Measurements from ENCODE around the gene DENND4C. TPM values are rescaled to one million over a fixed set of nuclear protein-coding genes. Genes with fewer than 3 reads are reported as not detected.

The DENND4C gene
- total RNA-seq, 1 experiment from 2014 or later = 26.6 TPM

DNA sequence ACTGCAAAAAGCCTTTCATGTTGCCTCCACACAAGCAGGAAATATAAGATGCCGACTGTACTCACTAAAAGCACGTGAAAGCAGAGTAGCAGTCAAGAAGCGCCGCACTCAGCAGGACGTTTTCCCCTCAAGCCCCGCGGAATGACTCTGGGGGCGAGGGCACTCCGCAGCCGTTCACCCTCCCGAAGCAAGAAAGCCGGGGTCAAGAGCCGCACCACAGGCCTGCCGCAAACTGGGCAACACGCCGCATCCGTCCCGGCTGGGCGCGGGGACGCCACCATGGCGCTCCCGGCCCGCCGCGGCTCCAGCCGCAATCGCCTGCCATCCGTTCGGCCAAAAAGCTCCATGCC, 149.2 kb downstream of the DENND4C start:
- no peak overlapping the region for H3T11ph ChIP-seq (ENCODE audit: low read length)
- no peak overlapping the region for H4K8ac ChIP-seq (replicated peaks; ENCODE audit: insufficient read length, low read depth, low read length)
- H3K9me3 Mint-ChIP-seq = peaks cover 2 to 3% of the 10 kb centered on the region in 2 experiments; a peak in 2 of 5 replicates
- H3K4me2 ChIP-seq (ENCODE audit: insufficient read depth, insufficient read length, low read length) = peak overlapping the region; percentile 88
- H3K4me1 ChIP-seq (ENCODE audit: insufficient read depth, low read length) = peaks cover 2% of the 10 kb centered on the region; the same call in 1 of the 2 replicates
- peak overlapping the region; percentile 45; the same call in 1 of the 2 replicates for H3K4ac ChIP-seq (ENCODE audit: low read depth, low read length)
- H2BK120ac ChIP-seq (ENCODE audit: low read depth, low read length, poor library complexity, severe bottlenecking) = no peak overlapping the region
- no peaks in the 10 kb centered on the region for H3K79me1 ChIP-seq (ENCODE audit: insufficient read depth, low read depth, low read length, poor library complexity, severe bottlenecking)
- H3K14ac ChIP-seq (ENCODE audit: insufficient read depth, low read length) = peak overlapping the region; percentile 94
- H2BK20ac ChIP-seq (ENCODE audit: low read depth, low read length, poor library complexity, severe bottlenecking) = no peak overlapping the region
- no peaks in the 10 kb centered on the region for H3K27me3 Mint-ChIP-seq (ENCODE audit: low read depth)
- no peak overlapping the region for H3K23ac ChIP-seq (ENCODE audit: insufficient read length, low read depth, low read length)
- H3K36me3 Mint-ChIP-seq (ENCODE audit: insufficient read depth in 1 of 3, low read depth in 3 of 3) = peaks cover 40 to 53% (median 52%) of the 10 kb centered on the region in 3 experiments
- peak overlapping the region; percentile 98 for H3K9ac ChIP-seq (ENCODE audit: extremely low read depth, insufficient read length, low read length)
- no peak overlapping the region for H3K56ac ChIP-seq (ENCODE audit: insufficient read length, low read depth, low read length)
- H2BK15ac ChIP-seq (ENCODE audit: low read depth, low read length) = no peak overlapping the region
- no peak overlapping the region for H2AFZ ChIP-seq (ENCODE audit: low read length)
- H3K4me1 Mint-ChIP-seq = peaks cover 21 to 28% of the 10 kb centered on the region in 2 experiments
- no peak for DNase-seq
- H3K4me3 Mint-ChIP-seq = peak overlapping the region; percentile 100
- H2AK5ac ChIP-seq (ENCODE audit: insufficient read length, low read length) = no peak overlapping the region
- no peaks in the 10 kb centered on the region for H3K27me3 ChIP-seq (ENCODE audit: insufficient read depth, low read length)
- H3K27ac ChIP-seq (ENCODE audit: insufficient read length, low read depth, low read length) = peak overlapping the region; percentile 50
- WGBS (ENCODE audit: extremely low coverage, insufficient read length, low lambda C conversion rate) = no CpG with 5 or more reads among the region's 30 CpGs
- H3K27ac Mint-ChIP-seq = peak overlapping the region; percentile 100
- peak overlapping the region; percentile 89 for H3K18ac ChIP-seq (ENCODE audit: insufficient read length, low read depth, low read length)
- H4K5ac ChIP-seq (ENCODE audit: insufficient read length, low read depth, low read length) = peak overlapping the region; percentile 94
- peaks cover 6% of the 10 kb centered on the region for H3K23me2 ChIP-seq (ENCODE audit: insufficient read length, low read depth, low read length, poor library complexity, severe bottlenecking)
- H2BK5ac ChIP-seq (ENCODE audit: insufficient read length, low read length) = peak overlapping the region; percentile 89
- peaks cover 8% of the 10 kb centered on the region; the same call in 1 of the 2 replicates for H3K79me2 ChIP-seq (ENCODE audit: insufficient read depth, low read length)
- H4K91ac ChIP-seq (ENCODE audit: insufficient read length, low read depth, low read length) = no peak overlapping the region
- no peaks in the 10 kb centered on the region for H4K20me1 ChIP-seq (ENCODE audit: control insufficient read depth, insufficient read depth, insufficient read length)
- no peak overlapping the region for H2BK12ac ChIP-seq (ENCODE audit: insufficient read length, low read depth, low read length)
- TF ChIP-seq, protein P1, sequence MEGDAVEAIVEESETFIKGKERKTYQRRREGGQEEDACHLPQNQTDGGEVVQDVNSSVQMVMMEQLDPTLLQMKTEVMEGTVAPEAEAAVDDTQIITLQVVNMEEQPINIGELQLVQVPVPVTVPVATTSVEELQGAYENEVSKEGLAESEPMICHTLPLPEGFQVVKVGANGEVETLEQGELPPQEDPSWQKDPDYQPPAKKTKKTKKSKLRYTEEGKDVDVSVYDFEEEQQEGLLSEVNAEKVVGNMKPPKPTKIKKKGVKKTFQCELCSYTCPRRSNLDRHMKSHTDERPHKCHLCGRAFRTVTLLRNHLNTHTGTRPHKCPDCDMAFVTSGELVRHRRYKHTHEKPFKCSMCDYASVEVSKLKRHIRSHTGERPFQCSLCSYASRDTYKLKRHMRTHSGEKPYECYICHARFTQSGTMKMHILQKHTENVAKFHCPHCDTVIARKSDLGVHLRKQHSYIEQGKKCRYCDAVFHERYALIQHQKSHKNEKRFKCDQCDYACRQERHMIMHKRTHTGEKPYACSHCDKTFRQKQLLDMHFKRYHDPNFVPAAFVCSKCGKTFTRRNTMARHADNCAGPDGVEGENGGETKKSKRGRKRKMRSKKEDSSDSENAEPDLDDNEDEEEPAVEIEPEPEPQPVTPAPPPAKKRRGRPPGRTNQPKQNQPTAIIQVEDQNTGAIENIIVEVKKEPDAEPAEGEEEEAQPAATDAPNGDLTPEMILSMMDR (conservative IDR thresholded peaks at IDR 0.05) = no peak
- no peaks in the 10 kb centered on the region for H3K9me3 ChIP-seq (ENCODE audit: control insufficient read depth, low read depth, low read length)

Data from H9 (cell line).